SU-DHL-6 (cell line): ENCODE results near the gene TAS2R1.

Source experiments
- EZH2phosphoT487 ChIP-seq: fragments of 200-600 bp; sonication (generic), shearing (Covaris generic); conservative IDR thresholded peaks from 2 replicates; pipeline ENCODE4 v1.6.1; 2018; ENCODE audit warnings: mild to moderate bottlenecking, antibody characterized with exemption, low read length, moderate library complexity, mixed read lengths
- TF ChIP-seq, protein P1 (sequence below): fragments of 200-600 bp; sonication (generic); IDR thresholded peaks from one replicate; pipeline ENCODE4 v1.5.1; 2017; ENCODE audit warnings: antibody characterized with exemption, mild to moderate bottlenecking, low read length, moderate library complexity; ENCODE audit not compliant: insufficient read depth, poor library complexity, severe bottlenecking

DNA sequence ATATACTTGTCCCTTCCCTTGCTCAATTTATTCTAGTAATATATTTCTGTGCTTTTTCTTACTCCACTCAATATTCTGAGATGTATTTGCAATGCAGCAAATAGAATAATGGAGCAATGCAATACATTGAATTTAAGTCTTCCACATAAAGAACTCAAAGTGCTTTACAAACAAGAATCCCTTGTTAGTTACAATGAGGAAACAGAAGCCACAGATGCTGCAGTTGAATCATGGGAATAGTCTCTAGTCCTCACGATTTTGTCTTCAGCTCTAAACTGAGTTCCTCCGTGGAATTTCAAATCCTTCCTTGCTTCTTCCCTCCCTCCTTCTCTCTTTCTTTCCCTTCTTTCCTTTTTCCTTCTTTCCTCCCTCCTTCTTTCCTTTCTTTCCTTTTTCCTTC lies 12.5 kb upstream of the TAS2R1 start:
- TF ChIP-seq, protein P1, sequence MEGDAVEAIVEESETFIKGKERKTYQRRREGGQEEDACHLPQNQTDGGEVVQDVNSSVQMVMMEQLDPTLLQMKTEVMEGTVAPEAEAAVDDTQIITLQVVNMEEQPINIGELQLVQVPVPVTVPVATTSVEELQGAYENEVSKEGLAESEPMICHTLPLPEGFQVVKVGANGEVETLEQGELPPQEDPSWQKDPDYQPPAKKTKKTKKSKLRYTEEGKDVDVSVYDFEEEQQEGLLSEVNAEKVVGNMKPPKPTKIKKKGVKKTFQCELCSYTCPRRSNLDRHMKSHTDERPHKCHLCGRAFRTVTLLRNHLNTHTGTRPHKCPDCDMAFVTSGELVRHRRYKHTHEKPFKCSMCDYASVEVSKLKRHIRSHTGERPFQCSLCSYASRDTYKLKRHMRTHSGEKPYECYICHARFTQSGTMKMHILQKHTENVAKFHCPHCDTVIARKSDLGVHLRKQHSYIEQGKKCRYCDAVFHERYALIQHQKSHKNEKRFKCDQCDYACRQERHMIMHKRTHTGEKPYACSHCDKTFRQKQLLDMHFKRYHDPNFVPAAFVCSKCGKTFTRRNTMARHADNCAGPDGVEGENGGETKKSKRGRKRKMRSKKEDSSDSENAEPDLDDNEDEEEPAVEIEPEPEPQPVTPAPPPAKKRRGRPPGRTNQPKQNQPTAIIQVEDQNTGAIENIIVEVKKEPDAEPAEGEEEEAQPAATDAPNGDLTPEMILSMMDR: no peak
- TF ChIP-seq EZH2phosphoT487: no peak
